HG03064 (cell line): Measurements from ENCODE around the gene KIF20B.

Experiments
- ATAC-seq: cut with Tn5 transposase; IDR thresholded peaks from one replicate; pipeline ENCODE4 v1.9.1; 2021; ENCODE audit warnings: low read depth; ENCODE audit not compliant: unreplicated experiment

KIF20B gene

GRCh38 chr10:89701242-89702120, at the start of gene KIF20B:
KIF20B (plus strand) TSS chr10:89701590; CDS start chr10:89705295, 3,705 bp downstream.
- peak; percentile 95 for ATAC-seq

GRCh38 chr10:89651916-89652573, 49.3 kb upstream of the KIF20B start:
- ATAC-seq: no peak

DNA sequence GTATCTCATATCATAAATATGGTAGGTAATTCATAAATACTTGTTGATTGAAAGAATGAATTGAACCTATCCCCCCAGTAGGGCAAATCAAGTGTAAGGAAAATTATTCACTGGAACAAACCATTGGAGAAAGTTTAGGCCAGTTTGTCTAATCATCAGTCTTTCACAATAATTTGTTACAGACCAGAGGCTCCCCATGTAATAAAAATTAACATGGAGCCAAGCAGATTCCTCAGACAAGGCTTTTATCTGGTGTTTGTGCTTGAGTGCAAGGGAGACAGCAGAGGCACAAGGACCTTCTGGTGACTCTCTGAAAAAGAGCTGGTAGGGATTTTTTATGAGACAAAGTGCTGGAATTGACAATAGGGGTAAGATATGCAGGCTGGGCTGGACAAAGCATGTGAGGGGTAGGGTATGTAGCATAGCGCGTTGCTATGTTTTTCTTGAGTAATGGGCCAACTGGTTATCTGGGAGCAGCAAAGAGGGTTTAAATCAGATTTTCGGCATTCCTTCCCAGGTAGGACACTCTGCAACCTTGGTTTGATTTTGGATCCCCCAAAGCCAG, 48.5 kb upstream of the KIF20B start:
- ATAC-seq: no peak

DNA sequence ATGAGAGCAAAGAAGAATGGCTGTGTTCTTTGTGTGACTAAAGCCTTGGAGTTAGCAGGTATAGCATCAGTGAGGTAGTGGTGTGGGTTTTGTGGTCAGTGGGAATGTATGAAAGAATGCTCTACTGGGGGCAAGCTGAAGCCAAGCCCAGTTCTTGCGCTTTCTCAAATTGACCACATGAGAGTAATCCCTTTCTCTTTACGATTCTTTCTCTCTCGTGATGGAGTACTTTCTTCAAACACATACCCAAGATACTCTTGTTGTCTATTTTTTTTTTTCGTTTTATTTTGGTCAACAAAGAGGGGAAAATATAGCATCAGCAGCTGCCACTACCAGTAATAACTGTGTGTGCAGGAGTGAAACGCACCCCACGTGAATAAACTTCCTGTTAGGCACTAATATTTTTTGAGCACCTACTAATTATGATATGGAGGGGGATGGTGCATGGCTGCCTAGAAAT, 48.0 kb upstream of the KIF20B start:
- peak; percentile 70 for ATAC-seq

GRCh38 chr10:89655722-89656121, 45.7 kb upstream of the KIF20B start:
- no peak for ATAC-seq

GRCh38 chr10:89657302-89657701, 44.1 kb upstream of the KIF20B start:
- no peak for ATAC-seq

- no peak for ATAC-seq
Measured at GRCh38 chr10:89659143-89660131, 42.0 kb upstream of the KIF20B start.

GRCh38 chr10:89662596-89662995, 38.8 kb upstream of the KIF20B start:
- no peak for ATAC-seq

DNA sequence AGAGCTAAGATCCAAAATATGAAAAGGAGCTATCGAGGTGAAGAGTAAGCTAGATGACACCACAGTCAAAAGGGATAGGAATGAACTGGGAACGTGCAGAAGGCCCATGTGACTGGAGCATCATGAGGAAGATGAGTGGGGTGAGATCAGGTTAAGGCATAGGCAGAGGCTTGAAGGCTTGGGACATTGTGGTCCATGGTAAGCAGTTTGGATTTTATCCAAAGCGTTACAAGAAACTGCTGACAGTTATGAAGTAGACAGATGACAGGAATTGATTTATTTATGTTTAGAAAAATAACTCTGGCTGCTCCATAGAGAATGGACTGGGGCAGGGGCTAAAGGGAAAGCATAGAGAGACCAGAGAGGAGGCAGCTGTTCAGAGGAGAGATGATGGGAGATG, 38.2 kb upstream of the KIF20B start:
- no peak for ATAC-seq

GRCh38 chr10:89664203-89664602, 37.2 kb upstream of the KIF20B start:
- ATAC-seq: no peak

DNA sequence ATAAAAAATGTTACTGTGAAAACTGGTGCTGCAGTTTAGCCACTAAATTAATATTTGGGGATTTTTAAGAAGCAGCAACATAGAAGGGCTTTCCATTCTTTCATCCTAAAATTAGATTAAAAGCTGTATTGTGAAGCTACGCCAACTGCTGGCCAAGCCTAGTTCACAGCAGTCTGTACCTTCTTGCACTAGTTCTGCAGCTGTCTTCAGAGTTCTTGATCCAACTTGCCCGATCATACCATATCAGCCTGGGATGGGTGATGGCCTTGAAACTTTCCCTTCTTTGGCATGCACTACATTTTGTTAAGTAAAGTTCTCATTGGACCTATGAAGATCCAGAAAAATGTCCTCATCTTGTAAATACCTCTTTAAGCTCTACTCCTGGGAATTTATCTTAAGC, 36.1 kb upstream of the KIF20B start:
- no peak for ATAC-seq

DNA sequence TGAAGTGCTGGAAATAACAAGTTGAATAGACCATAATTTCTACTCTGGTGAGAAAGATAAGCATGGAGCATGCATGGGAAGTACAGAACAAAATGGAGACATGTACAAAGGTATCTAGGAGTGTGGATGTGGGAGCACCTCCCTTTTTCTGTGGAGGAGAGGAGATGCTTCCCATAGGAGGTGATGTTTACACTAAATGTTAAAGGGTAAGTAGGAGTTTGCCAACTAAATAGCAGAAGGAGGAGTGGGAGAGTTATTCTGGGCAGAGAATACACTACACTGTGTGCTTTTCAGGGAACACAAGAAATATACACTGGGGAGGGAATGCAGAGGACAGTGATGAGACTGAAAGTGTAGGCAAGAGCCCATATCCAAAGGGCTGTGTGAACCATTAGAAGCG, 35.3 kb upstream of the KIF20B start:
- no peak for ATAC-seq

DNA sequence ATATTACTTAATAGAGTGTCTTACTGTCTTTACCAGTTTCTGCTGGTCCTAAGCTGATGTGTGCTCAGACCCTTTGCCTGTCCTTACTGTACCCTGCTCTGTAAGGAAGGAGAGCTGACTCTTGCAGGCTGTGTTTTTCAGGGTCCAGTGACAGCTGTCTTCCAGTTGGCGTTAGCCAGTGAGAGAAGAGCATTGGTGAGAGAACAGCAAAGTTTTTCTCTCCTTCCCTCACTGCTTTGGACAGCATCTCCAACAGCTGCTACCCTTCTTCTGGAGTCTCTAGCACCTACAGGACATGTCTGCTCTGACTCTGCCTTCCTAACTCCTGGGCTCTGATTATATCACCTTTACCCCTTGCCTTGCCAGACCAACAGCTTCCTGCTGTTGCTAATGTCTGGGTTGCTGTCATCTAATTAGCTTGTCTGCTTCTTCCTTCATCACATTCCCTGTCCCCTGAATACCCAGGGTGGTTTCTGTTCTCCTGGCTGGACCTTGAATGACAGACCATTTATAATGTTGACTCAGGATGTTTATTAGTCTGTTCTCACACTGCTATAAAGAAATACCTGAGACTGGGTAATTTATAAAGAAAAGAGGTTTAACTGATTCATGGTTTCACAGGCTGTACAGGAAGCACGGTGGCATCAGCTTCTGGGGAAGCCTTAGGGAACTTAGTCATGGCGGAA, 32.9 kb upstream of the KIF20B start:
- no peak for ATAC-seq

DNA sequence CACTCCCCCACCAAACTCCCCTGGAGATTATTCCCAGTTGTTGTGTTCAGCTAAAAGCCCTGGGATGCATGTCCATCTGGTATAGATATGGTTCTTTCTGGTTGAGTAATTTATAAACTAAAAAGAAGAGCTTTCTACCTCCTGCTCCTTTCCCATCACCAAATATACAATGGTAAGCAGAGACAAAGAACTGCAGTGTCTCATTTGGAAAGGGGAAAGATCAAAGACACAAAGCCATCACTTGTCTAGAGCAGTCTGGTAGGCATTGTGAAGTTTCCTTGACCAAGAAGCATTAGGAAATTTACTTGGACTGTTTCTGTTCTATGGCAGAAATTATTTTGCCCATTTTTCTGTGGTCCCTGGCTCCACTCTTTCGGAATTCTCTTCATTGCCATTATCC, 31.4 kb upstream of the KIF20B start:
- no peak for ATAC-seq

- no peak for ATAC-seq
Measured at GRCh38 chr10:89670926-89671325, 30.5 kb upstream of the KIF20B start.

DNA sequence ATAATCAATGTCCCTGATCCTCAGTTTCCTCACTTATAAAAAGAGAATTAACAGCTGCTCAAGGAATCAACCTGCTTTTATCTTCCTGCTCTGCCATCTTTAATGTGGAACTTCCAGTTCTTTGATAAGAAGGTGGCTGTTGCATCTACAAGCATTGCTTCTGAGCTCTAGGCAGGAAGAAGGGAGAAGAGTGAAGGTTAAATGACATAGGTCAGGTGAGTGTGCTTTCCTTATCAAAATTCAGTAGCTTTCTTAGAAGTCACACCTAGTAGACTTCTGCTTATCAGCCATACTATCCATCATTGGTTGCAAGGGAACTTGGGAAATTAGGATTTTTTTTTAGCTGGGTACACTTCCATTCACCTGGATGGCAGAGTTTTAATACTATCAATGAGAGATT, 24.0 kb upstream of the KIF20B start:
- no peak for ATAC-seq

GRCh38 chr10:89679986-89680385, 21.4 kb upstream of the KIF20B start:
- no peak for ATAC-seq

- ATAC-seq: no peak
Measured at GRCh38 chr10:89683883-89684282, 17.5 kb upstream of the KIF20B start.

- no peak for ATAC-seq
Measured at GRCh38 chr10:89684604-89685003, 16.8 kb upstream of the KIF20B start.

DNA sequence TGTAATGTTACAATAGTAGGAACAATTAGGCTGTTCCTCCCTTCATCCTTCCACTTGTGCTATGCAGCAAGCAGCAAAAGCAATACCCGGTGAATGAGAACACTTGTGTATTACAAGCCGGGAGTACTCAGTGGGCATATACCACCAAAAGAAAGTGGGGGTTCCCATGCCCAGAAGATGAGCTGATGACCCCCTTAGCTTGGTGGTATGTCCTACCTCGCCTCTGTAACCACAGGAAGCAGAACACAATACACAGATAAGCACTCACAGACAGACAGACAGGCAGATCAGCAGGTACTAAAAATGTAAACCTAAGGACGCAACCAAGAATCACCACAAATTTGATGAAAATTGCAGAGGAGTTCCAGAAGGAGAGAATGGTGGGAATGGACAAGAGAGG, 15.5 kb upstream of the KIF20B start:
- no peak for ATAC-seq
